Chondrocyte (in vitro differentiated cells): ENCODE data around the gene IZUMO1. TPM values are rescaled to one million over a fixed set of nuclear protein-coding genes. Genes with fewer than 3 reads are reported as not detected.
A peak's percentile ranks its signal among the peaks of the same experiment; 100 is the strongest.

Experiments
- DNase-seq: peaks from one replicate; pipeline ENCODE4 v3.0.0; 2021; ENCODE audit warnings: mixed read lengths, low spot score
- H3K27ac Mint-ChIP-seq: one replicate; pipeline ENCODE4 v1.8.0; 2021; ENCODE audit warnings: mild to moderate bottlenecking, moderate library complexity, mixed read lengths; ENCODE audit not compliant: unreplicated experiment
- H3K27me3 Mint-ChIP-seq: 2 replicates; pipeline ENCODE4 v1.8.0; 2021; ENCODE audit warnings: low read depth, mixed read lengths
- H3K36me3 Mint-ChIP-seq: 2 replicates; pipeline ENCODE4 v1.8.0; 2021; ENCODE audit warnings: low read depth, mixed read lengths
- H3K4me1 Mint-ChIP-seq: 2 replicates; pipeline ENCODE4 v1.8.0; 2021; ENCODE audit warnings: low read depth, mild to moderate bottlenecking, mixed read lengths
- H3K4me3 Mint-ChIP-seq: one replicate; pipeline ENCODE4 v1.8.0; 2021; ENCODE audit warnings: mild to moderate bottlenecking, moderate library complexity, mixed read lengths; ENCODE audit not compliant: unreplicated experiment
- H3K9me3 Mint-ChIP-seq: 2 replicates; pipeline ENCODE4 v1.8.0; 2021; ENCODE audit warnings: low read depth, mixed read lengths
- total RNA-seq: library from RNA; stranded (reverse); gene quantifications from 3 replicates; pipeline ENCODE4 v1.2.1, GENCODE V29; 2021
- TF ChIP-seq, protein P1 (sequence below): fragments of 200-600 bp; sonication (generic); IDR thresholded peaks from 2 replicates; pipeline ENCODE4 v1.5.0; 2021; ENCODE audit warnings: antibody characterized with exemption, mild to moderate bottlenecking, moderate library complexity

IZUMO1 gene
- total RNA-seq, 1 donor from 2014 or later: not detected

DNA sequence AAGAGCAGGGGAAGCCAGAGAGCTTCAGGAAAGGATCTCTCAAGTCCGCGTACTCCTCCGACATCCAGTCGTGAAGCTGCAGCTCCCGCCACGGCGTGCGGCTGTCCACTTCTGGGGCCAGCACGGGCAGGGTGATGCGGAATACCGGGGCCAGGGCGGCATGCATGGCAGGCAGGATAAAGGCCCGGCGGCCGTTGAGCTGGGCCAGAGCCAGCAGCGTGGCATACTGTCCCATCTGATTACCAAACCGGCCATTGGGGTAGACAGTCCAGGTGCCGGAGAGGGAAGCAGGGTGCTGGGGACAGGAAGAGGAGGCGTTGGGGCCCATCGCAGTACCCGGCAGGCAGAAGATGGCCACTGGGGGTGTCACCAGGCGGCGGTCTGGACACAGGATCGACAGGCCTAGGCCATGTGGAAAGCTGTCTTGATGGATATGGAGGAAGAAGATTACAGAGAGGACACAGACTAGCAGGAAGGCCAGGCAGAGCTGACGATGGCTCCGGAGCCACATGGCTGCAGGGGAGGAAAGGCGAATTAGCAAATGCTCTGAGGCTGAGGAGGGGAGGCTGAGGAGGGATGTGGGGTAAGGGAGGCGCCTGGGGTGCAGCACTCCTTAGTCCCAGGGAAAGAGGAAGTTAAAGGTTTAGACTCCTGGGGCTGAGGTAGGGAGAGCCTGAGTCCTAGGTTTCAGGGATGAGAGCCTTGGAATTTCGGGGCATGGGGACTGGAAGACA is 4.2 kb upstream of the IZUMO1 start:
- Mint-ChIP-seq H3K36me3 (no peaks in the 10 kb centered on the region), H3K27me3 (peaks cover 4% of the 10 kb centered on the region), H3K9me3 (no peaks in the 10 kb centered on the region), H3K4me1 (peaks cover 13% of the 10 kb centered on the region), H3K4me3 (peak overlapping the region; percentile 25), H3K27ac (no peak overlapping the region)
- TF ChIP-seq, protein P1, sequence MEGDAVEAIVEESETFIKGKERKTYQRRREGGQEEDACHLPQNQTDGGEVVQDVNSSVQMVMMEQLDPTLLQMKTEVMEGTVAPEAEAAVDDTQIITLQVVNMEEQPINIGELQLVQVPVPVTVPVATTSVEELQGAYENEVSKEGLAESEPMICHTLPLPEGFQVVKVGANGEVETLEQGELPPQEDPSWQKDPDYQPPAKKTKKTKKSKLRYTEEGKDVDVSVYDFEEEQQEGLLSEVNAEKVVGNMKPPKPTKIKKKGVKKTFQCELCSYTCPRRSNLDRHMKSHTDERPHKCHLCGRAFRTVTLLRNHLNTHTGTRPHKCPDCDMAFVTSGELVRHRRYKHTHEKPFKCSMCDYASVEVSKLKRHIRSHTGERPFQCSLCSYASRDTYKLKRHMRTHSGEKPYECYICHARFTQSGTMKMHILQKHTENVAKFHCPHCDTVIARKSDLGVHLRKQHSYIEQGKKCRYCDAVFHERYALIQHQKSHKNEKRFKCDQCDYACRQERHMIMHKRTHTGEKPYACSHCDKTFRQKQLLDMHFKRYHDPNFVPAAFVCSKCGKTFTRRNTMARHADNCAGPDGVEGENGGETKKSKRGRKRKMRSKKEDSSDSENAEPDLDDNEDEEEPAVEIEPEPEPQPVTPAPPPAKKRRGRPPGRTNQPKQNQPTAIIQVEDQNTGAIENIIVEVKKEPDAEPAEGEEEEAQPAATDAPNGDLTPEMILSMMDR: no peak
- no peak for DNase-seq

DNA sequence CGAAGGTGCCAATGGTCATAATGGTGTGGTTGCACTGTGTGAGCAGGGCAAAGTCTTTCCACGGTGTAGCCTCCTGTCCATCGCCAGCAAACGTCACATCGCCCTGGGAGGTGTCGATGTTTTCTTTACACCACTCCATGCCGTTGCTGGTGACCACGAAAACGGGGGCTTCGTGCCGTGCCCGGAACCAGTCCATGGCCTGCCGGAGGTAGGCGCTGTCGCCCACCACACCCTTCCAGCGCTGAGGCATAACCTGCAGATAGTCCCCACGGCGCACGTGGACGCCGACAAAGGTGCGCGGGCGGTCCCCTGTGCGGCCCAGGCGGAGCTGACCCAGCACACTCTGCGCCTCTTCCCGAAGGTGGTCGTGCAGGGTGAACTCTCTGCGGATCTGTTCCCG is 3.6 kb upstream of the IZUMO1 start:
- no peak for DNase-seq
- TF ChIP-seq, protein P1: no peak
- Mint-ChIP-seq H3K36me3 (no peaks in the 10 kb centered on the region), H3K9me3 (no peaks in the 10 kb centered on the region), H3K4me3 (no peak overlapping the region), H3K27ac (no peak overlapping the region), H3K27me3 (peaks cover 4% of the 10 kb centered on the region), H3K4me1 (peaks cover 13% of the 10 kb centered on the region)

DNA sequence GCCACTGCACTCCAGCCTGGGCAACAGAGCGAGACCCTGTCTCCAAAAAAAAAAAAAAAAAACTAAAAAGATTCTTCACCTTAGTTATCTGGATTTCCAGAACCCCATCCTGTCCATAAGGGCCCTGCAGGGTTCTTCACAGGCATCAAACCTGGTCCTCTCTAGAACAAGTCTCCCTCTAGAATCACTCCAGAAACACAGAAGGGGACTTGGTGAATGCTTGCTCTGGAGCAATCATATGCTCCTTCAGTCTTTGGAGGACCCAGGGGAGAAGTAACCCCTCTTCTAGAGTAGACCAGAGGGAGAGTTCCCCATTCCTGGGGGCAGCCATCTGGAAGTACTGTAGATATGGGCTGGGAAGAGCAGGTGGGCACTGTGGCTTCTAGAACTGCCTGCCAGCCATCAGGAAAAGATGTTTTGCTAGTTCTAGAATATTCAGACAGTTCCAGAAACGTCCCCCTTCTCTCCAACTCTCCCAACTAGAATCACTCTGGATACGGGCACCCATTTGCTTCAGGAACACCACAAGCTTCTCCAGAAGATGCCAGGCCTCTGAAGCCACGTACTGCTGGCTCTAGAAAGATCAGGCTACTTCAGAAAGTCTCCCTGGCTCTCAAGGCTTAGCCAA is 3.0 kb upstream of the IZUMO1 start:
- no peak for DNase-seq
- H3K4me3 Mint-ChIP-seq: no peak overlapping the region
- H3K36me3 Mint-ChIP-seq: no peaks in the 10 kb centered on the region
- no peaks in the 10 kb centered on the region for H3K9me3 Mint-ChIP-seq
- TF ChIP-seq, protein P1: no peak
- peaks cover 4% of the 10 kb centered on the region for H3K27me3 Mint-ChIP-seq
- peaks cover 13% of the 10 kb centered on the region for H3K4me1 Mint-ChIP-seq
- no peak overlapping the region for H3K27ac Mint-ChIP-seq

DNA sequence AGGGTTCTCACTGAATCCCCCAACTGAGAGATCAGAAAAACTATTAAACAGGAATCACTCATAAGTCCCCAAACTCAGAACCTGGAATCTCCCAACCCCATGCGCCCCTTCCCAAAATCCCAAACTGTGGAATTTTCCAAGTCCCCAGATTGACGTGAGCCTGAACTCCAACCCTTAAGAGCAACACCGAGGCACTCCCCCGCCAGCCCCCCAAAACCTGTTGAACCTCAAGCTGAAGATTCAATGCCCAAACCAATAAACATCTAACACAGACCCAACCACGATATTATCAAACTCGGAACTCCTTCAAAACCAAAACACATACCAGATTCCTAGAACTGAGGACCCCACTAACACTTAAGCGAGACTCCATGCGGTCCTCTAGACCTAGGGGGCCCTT is 599 bp downstream of the IZUMO1 start:
- Mint-ChIP-seq H3K27ac (peak overlapping the region; percentile 27), H3K4me1 (peaks cover 2% of the 10 kb centered on the region), H3K9me3 (no peaks in the 10 kb centered on the region), H3K36me3 (no peaks in the 10 kb centered on the region), H3K4me3 (no peak overlapping the region), H3K27me3 (no peaks in the 10 kb centered on the region)
- no peak for DNase-seq
- TF ChIP-seq, protein P1: no peak

DNA sequence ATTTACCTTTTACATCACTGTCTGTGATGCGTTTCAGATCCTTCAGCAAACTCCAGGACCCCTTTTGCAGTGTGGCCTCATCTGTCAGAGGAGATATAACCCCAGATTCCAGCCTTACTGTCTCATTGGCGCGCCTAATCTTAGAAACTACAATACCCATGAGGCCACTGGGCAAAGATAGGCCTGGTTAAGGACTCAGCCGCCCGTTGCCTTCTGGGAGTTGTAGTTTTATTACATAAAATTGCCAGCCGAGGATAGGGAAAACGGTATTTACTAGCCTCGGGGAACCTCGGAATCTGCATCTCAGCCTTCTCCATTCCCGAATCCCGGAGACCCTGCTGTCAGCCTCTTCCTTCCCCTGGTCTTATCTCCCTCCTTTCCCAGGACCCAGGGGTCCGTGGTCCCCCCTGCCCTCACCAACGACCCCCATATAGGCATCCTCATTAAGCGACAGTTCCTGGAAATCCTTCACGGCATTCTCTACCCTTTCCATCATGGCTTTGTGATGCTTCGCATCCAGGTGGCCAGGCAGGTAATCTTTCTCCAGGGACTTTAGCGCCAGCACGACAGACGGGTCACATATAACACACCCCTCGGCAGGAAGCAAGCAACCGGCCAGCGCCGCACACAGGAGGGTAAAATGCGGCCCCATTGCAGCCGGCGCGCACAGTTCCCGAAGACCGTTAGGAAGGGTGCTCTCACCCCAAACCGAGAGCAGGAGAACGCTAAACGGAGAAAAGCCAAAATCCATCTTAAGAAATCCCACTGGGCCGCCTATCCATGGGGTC is 1.3 kb downstream of the IZUMO1 start:
- H3K27ac Mint-ChIP-seq: no peak overlapping the region
- H3K4me3 Mint-ChIP-seq: no peak overlapping the region
- TF ChIP-seq, protein P1: no peak
- H3K27me3 Mint-ChIP-seq: no peaks in the 10 kb centered on the region
- no peak for DNase-seq
- H3K36me3 Mint-ChIP-seq: no peaks in the 10 kb centered on the region
- peaks cover 2% of the 10 kb centered on the region for H3K4me1 Mint-ChIP-seq
- no peaks in the 10 kb centered on the region for H3K9me3 Mint-ChIP-seq
